Fibroblast of lung (primary cell): ENCODE data around the gene ASIC2.

ENCODE experiments used
- EZH2 ChIP-seq: IDR thresholded peaks from 2 replicates; pipeline ENCODE4 v1.5.1; 2012; ENCODE audit warnings: low read length, control low read depth, mild to moderate bottlenecking; ENCODE audit errors: missing control alignments
- TF ChIP-seq, protein P1 (sequence below), 2 donors: IDR thresholded peaks in 1 of 2; conservative IDR thresholded peaks in 1 of 2; 1 replicate in 1 of 2; 2 replicates in 1 of 2; pipeline ENCODE4 v1.5.1; 2011 to 2012; ENCODE audit warnings: low read length in 2 of 2, control low read depth in 1 of 2, inconsistent platforms in 1 of 2, low read depth in 1 of 2, mild to moderate bottlenecking in 1 of 2

DNA sequence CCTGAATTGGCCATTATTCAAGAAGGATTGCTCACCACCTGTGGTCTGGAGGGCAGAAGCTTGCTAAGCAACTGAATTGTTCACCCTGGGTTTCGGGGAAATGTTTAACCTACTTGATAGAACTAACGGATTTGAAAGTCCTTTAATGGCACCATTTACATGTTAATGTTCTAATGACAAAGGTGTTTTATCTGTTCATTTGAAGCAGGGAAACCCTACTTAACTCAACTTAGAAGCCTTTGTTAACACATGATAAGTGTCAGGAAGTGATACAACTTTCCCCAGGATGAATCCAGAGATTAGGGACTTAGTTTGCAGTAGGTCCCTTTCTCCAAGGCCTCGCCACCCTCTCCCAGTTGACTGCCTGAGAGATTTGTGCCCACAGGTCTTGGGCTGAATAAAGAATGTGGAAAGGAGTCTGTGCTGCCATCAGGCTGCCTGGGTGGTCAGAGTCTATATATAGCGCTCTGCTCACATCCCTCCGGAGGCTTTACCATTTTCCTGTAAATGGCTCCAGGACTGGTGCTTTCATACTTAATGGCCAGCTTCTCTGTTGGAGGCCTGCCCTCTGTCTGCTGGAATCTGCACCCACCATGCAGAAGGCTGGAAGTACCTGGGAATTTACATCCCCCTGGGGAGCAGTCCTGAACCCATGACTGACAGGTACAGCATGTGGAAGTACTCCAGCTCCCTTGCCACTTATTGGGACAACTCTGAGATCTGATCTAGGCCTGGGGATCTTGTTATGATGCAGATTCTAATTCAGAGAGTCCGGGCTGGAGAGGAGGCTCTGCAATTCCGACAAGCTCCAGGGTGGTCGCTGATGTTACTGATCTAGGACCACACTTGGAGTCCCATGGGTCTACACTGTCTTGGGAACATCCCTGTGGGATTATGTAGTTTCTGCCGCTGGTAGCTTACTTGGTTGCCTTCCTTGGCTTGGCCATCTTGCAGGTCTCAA, 99.9 kb downstream of the ASIC2 start:
- TF ChIP-seq, protein P1, sequence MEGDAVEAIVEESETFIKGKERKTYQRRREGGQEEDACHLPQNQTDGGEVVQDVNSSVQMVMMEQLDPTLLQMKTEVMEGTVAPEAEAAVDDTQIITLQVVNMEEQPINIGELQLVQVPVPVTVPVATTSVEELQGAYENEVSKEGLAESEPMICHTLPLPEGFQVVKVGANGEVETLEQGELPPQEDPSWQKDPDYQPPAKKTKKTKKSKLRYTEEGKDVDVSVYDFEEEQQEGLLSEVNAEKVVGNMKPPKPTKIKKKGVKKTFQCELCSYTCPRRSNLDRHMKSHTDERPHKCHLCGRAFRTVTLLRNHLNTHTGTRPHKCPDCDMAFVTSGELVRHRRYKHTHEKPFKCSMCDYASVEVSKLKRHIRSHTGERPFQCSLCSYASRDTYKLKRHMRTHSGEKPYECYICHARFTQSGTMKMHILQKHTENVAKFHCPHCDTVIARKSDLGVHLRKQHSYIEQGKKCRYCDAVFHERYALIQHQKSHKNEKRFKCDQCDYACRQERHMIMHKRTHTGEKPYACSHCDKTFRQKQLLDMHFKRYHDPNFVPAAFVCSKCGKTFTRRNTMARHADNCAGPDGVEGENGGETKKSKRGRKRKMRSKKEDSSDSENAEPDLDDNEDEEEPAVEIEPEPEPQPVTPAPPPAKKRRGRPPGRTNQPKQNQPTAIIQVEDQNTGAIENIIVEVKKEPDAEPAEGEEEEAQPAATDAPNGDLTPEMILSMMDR (conservative IDR thresholded peaks at IDR 0.05 in 1 of 2, IDR thresholded peaks at IDR 0.05 in 1 of 2; ENCODE audit: low read depth in 1 of 2, low read length in 2 of 2): no peak
- no peak for TF ChIP-seq EZH2
